Stimulated activated CD4-positive, alpha-beta T cell treated with anti-CD3 and anti-CD28 coated beads, Interleukin-15, amount 100 ng/mL, for 48 hours (primary cell): ENCODE data around the gene PHC1.

Experiments
- DNase-seq, 2 donors: peaks; one replicate each; pipeline ENCODE4 v3.0.0-alpha.2; 2020; ENCODE audit warnings: low read depth in 2 of 2

The PHC1 gene

DNA sequence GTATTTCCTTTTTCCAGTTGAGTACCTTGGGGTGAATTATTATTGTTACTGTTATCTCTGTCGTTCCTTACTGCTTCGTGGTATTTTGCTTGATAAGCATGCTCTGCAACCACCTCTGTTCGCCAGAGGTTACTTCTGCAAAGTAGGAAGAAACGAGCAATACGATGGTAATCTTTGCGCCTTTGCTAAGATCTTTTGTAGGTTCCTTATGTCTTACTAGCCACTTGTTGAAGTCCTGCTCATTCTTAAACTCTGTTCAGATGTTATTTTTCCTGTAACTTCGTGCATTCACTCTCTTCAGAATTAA, 35.9 kb downstream of the PHC1 start:
- no peak for DNase-seq

DNA sequence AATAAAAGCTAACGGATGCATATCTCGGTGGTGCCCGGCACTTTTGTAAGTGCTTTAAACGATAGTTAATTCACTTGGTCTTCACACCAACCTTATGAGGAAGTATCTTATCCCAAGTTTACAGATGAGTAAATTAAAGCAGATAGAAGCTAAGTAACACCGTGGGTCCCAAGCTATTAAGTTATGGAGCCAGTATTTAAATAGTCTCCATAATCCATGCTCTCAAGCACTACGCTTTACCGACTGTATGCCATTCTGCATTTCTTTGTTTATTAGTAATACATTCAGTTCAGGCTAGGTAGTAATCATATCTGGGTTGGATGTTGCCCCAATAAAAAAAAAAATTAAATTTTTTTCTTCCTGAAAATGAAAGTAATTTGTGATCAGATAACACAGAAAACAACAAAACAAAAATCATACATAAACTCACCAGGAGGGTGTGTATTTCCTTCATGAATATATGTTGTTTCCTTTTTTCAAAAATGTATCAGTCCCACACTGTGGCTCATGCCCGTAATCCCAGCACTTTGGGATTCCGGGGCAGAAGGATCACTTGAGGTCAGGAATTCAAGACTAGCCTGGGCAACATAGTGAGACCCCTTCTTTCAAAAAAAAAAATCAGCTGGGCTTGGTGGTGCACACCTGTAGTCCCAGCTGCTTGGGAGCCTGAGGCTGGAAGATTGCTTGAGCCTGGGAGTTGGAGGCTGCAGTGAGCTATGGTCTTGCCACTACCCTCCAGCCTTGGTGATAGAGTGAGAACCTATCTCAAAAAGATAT, 36.6 kb downstream of the PHC1 start:
- no peak for DNase-seq

DNA sequence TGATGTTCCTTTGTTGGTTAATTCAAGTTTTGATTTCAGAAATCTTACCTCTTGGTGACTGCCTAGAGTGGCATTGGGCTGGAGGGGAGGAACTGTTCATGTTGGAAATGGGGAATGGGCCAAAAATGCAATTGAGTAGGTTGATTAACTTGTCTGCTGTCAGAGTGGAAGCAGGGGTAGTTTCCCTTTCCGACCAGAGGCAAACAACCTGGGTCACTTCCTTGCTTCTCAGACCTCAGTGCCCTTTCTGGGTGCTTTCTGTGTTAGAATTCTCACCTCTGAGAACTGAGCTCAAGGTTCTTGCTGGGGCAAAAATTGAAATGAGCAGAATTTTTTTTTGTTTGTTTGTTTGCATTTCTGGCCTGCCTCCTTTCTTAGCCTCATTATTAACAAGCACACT, 37.4 kb downstream of the PHC1 start:
- DNase-seq = peak in 1 of 2 donors; percentile 10

DNA sequence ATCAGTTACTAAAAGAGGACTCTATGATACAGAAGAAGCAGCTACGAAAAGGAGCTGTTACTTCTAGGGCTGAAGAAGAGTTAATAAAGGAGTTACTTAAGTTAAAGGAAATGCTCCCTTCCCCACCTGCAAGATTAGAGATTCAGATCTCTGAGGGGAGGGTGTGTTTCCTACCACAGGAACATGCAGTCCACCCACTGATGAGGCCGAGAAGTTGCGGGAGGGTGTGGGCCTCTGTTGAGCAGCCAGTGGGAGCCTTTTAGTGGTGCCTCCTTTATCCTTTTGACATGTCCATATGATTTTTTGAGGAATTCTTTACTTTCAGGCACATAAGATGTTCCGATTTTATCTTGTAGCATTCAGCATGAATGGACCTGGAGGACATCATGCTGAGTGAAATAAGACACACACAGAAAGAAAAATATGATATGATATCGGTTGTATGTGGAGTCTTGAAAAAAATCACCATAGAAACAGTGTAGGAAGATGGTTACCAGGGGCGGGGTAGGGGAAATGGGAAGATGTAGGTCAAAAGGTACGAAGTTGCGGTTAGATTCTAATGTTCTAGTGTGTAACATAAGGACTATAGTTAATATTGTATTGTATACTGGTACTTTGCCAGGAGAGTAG, 39.6 kb downstream of the PHC1 start:
- DNase-seq = peak in 1 of 2 donors; percentile 4

DNA sequence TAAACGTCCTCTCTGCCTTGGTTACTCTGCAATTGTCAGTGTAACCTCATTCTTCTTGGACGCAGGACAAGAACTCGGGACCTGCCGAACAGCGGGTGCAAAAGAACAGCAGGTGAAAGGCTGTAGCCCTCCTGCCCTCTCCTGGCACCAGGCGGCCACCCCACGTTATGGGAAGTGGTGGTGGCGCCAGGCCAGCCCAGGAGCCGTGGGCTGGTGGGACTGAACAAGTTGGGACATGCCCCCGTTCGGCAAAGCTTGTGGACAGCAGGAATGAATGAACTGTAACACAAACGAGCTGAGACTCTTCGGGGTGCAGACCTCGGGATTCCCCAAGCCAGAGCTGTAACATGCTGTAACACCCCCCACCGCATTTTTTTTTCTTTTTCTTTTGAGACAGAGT, 41.8 kb downstream of the PHC1 start:
- no peak for DNase-seq

DNA sequence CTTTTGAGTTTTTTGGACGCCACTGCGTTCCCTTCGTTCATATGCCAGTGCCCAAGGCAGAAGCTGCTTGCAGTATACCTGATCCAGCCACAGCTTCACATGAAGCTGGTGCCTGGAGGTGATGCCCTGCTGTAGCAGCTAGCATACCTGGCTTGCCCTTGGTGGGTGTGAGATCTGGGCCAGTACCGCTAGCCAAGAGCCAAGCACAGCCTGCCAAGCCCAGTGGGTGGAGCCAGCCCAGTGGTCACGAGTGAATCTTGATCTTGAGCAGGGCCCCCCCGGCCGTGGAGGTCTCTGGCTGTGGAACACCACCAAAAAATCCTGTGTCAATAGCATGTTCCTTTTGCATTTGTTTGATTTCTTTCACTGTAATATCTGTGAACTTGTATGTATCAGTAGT, 42.5 kb downstream of the PHC1 start:
- no peak for DNase-seq

DNA sequence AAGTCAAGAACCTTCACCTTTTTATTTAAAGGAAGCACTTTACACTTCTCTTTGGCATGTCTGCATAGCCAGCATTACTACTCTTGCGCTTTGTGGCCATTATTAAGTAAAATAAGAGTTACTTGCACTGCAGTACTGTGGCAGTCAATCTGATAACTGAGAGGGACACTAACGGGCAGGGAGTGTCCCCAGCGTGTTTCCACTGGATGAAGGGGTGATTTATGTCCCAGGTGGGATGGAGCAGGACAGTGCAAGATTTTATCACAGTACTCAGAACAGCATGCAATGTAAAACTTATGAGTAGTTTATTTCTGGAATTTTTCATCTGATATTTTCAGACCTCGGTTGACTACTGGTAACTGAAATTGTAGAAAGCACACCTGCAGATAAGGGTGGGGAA, 43.3 kb downstream of the PHC1 start:
- DNase-seq = no peak

DNA sequence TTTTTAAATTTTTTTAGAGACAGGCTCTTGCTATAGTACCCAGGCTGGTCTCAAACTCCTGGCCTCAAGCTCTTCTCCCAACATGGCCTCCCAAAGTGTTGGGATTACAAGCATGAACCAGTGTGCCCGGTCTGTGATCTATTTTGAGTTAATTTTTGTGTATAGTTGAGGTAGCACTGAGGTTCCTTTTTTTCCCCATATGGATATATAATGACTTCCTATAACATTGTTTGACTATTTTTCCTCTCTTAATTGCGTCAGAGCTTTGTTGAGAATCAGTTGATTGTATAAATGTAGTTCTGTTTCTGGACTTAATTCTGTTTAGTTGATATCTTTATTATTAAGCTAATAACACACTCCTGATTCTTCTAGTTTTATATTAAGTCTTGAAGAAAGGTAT, 43.8 kb downstream of the PHC1 start:
- DNase-seq = no peak

DNA sequence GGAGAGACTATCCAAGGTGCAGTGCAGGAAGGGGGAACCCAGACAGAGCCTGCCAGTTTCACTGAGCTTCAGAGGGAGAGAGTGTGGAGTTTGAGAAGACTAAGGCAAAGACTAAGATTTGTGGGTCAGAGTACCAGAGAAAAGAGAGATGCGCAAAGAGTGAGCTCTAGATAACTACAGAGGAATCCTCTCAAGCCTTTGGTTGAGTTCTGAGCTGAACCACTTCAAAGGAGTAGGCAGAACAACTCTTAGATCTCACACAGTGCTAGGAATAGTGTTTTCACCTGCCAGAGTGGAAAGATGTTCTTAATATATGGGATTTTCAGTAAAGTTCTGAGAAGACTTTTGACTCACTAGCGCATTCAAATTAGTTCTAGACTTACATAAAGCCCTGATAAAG, 45.9 kb downstream of the PHC1 start:
- no peak for DNase-seq

DNA sequence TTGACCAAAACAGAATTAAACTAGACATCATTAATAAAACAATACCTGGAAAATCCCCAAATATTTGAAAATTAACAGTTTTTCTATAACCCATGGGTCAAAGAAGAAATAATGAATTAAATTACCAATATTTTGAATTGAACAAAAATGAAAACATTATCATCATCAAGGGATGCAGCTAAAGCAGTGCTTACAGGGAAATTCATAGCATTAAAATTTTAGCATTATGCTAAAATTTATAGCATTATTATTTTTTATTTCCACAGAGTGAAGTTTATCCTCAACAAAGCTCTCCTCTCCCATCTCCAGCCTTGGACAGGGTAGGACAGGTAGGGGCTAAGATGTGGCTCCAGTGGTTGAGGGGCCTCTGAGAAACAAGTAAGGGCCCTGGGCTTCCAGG, 54.5 kb downstream of the PHC1 start:
- no peak for DNase-seq

DNA sequence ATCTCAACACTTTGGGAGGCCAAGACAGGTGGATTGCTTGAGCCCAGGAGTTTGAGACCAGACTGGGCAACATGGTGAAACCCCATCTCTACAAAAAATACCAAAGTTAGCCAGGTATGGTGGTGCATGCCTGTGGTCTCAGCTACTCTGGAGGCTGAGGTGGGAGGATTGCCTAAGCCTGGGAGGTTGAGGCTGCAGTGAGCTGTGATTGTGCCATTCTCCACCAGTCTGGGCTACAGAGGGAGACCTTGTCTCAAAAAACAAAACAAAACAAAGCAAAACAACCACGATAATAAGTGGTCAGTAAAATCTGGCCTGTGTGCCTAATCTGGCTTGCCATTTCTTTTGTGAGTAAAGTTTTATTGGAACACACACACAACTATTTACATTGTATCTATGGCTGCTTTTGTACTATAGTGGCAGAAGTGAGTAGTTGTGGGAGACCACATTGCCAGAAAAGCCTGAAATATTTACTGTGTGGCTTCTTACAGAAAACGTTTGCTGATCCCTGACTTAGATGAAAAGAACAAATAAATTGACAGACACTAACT, 55.6 kb downstream of the PHC1 start:
- no peak for DNase-seq

DNA sequence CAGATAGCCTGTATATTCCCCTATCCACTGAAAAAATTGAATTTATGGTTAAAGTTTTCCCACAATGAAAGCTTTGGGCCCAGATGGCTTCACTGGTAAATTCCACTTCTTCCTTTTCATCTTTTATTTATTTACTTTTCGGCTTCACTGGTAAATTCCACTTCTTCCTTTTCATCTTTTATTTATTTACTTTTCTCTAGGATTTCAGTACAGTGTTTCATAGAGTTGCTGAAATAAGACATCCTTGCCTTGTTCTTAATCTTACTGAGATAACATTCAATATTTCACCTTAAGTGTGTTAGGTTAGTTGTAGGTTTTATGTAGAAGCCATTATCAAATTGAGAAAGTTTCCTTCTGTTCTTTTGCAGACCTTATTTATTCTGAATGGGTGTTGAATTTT, 56.1 kb downstream of the PHC1 start:
- no peak for DNase-seq

DNA sequence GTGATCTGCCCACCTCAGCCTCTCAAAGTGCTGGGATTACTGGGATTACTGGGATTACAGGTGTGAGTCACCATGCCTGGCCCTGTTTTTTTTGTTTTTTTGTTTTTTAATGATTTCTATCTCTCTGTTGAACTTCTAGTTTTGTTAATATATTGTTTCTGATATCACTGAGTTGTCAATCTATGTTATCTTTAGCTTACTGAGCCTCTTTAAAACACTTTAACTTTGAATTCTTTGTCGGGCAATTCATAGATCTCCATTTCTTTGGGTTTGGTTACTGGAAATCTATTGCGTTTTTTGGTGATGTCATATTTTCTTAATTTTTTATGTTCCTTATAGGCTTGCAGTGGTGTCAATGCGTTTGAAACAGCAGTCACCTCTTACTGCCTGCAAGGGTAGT, 65.8 kb downstream of the PHC1 start:
- DNase-seq = no peak

DNA sequence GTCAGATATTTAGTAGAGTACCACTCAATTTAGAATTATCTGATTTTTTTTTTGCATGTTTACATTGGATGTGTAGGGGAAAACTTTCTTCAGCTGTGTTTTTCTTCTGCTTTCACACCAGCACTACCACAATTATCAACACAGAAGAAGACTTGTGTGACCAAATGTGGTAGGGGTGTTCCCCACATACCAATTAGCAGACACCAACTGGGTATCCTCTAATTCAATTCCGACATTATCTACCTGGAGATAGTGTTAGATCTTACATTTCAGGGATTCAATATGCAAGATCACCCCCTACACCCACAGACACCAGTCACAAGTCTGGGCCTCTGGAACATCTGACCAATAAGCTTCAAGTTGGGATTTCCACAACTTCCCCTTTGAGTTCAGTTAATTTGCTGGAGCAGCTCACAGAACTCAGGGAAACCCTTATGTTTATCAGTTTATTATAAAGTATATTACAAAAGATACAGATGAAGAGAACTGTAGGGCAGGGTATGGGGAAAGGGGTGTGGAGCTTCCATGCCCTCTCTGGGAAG, 71.0 kb downstream of the PHC1 start:
- no peak for DNase-seq

DNA sequence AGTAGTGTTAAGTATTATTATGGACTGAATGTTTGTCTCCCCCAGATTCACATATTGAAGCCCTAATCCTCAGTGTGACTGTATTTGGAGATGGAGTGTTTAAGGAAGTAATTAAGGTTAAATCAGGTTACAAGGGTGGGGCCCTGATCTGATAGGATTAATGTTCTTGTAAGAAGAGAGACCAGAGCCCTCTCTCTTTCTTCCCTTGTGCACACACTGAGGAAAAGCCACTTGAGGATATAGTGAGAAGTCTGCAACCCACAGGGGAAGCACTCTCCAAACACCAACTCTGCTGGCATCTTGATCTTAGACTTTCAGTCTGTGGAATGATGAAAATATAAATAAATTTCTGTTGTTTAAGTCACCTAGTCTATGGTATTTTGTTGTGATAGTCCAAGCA, 72.9 kb downstream of the PHC1 start:
- no peak for DNase-seq

DNA sequence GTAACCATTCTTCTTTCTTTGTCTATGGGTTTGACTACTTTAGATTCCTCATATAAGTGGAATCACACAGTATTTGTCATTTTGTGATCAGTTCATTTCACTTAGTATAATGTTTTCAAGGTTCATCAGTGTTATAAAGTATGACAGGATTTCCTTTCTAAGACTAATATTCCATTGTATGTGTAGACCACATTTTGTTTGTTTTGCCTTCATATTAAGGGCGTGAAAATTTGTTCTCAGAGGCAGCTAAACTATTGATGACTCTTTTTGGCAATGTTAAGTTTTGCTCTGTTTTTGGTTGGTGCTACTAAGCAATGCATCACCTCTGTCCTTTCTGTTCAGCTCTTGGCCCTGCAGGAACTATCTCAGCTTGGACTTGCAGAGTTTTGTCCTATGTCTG, 73.4 kb downstream of the PHC1 start:
- no peak for DNase-seq

DNA sequence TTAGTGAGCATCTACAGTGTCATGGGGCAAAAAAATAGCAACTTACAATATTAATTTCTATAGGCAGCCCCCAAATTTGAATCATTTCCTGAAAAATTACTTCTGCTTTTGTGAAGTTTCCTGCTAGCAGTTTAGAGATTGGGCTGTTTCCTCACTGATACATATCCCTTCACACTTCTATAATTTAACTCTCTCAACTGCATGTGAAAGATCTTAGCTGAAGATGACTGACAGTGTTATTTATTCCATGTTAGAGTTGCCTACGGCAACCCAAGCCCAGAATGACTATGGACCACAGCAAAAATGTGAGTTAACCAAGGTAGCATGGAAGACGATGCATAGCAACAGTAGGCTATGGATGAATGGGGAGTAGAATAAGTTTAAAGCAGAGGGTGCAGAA, 75.1 kb downstream of the PHC1 start, which contains the start of gene KLRG1:
KLRG1 (plus strand) TSS at position 134 of the 400 bp plus-strand sequence; CDS start at position 224, 90 bp downstream.
- no peak for DNase-seq
